A673 (cell line): Measurements from ENCODE around the gene SERINC3.

ENCODE experiments used
- CTCF ChIP-seq: fragments of 300-800, 200-600 bp; sonication (generic); conservative IDR thresholded peaks from 2 replicates; pipeline ENCODE4 v1.5.1; 2017; ENCODE audit warnings: low read depth, mild to moderate bottlenecking, antibody characterized with exemption, low read length, moderate library complexity, mixed read lengths
- EZH2 ChIP-seq: fragments of 200-600 bp; sonication (generic); IDR thresholded peaks from 2 replicates; pipeline ENCODE4 v1.6.1; 2017; ENCODE audit warnings: borderline replicate concordance, low read depth, mild to moderate bottlenecking, mixed read lengths, antibody characterized with exemption, low read length; ENCODE audit not compliant: poor library complexity, severe bottlenecking

GRCh38 chr20:44544263-44544662, 22.4 kb upstream of the SERINC3 start:
- TF ChIP-seq CTCF (no peak), EZH2 (no peak)
